ENCODE results near the gene KLHL42. TPM values are rescaled to one million over a fixed set of nuclear protein-coding genes. Genes with fewer than 3 reads are reported as not detected.

The KLHL42 gene
- total and polyA plus RNA-seq, 9 of the 15 experiments (the other 6 are each of a cell fraction or from before 2014, with no cell fraction given) = 1.5 to 11.8 (median 9.6) TPM

GRCh38 chr12:27851311-27851710, 71.3 kb downstream of the KLHL42 start:
- ChIA-PET CTCF (ENCODE audit: low intra/inter-chr PET ratio) (no interaction called here), POLR2A (interaction anchor here (1.5 kb wide), 1 partner anchor 20 kb away, joined by 5 read pairs; no protein-coding TSS in a partner anchor)
- FAIRE-seq (no peak), ATAC-seq (peak; percentile 16; the same call in 2 of the 3 replicates), DNase-seq (ENCODE audit: extremely low read depth in 1 of 4, low spot score in 3 of 4) (peak in 3 of 4 experiments; percentile 38 to 53 (median 42))
- no peaks in the 10 kb centered on the region for H3K79me2 ChIP-seq (ENCODE audit: control insufficient read depth, insufficient read depth, low read length)
- no peaks in the 10 kb centered on the region for H3K27me3 ChIP-seq (ENCODE audit: control insufficient read depth in 2 of 2, insufficient read depth in 2 of 2, low read length in 2 of 2)
- H3K27ac ChIP-seq (ENCODE audit: extremely low read depth, low read depth, low read length) = no peak overlapping the region
- peaks cover 2% of the 10 kb centered on the region; the same call in 1 of the 2 replicates for H3K9me3 ChIP-seq (replicated peaks; ENCODE audit: control insufficient read depth, insufficient read depth, low read depth, low read length)
- H3K4me1 ChIP-seq (replicated peaks in 1 of 2; ENCODE audit: control insufficient read depth in 2 of 2, insufficient read depth in 2 of 2, low read length in 2 of 2) = peaks cover 0 to 22% of the 10 kb centered on the region in 2 experiments; a peak in 2 of 5 replicates
- no peaks in the 10 kb centered on the region for H3K36me3 ChIP-seq (ENCODE audit: control insufficient read depth, insufficient read depth, low read length)
- intact Hi-C loops (cut with micrococcal nuclease) = no loop called here
- H3K9ac ChIP-seq (ENCODE audit: insufficient read depth in 1 of 2, low read depth in 2 of 2, low read length in 2 of 2) = no peak overlapping the region
- BruUV-seq (replicated peaks) = no TSS peak
- in situ Hi-C loops (cut with MboI) = no loop called here
- H3K4me3 ChIP-seq = no peak overlapping the region
- H2AFZ ChIP-seq (ENCODE audit: low read depth, low read length) = no peak overlapping the region
- H3K4me2 ChIP-seq (ENCODE audit: insufficient read depth, low read length) = no peak overlapping the region
- no peaks in the 10 kb centered on the region for H3K9me1 ChIP-seq (ENCODE audit: control insufficient read depth, insufficient read depth, low read length)
- no peaks in the 10 kb centered on the region for H4K20me1 ChIP-seq (replicated peaks; ENCODE audit: control insufficient read depth, insufficient read depth, low read length)
- TF ChIP-seq KDM1A (IDR thresholded peaks at IDR 0.05) (peak in 1 of 2 experiments; percentile 10; a peak in 1 of 4 replicates), CBFA2T2 (conservative IDR thresholded peaks at IDR 0.05) (0 out of 2 replicates have a peak, but pooled peaks have one; percentile 37), KAT7 (CRISPR knock-in tag; IDR thresholded peaks at IDR 0.05; ENCODE audit: borderline replicate concordance) (no peak), GABPB1 (CRISPR knock-in tag; IDR thresholded peaks at IDR 0.05) (no peak), GTF2A2 (tag; IDR thresholded peaks at IDR 0.05) (no peak), MTA1 (IDR thresholded peaks at IDR 0.05; ENCODE audit: borderline replicate concordance) (no peak), CBFA2T3 (IDR thresholded peaks at IDR 0.05) (peak; percentile 48), HDAC2 (IDR thresholded peaks at IDR 0.05) (no peak), CTBP1 (IDR thresholded peaks at IDR 0.05; ENCODE audit: borderline replicate concordance) (peak; percentile 8; the same call in 1 of the 2 replicates), MBD1 (CRISPR knock-in tag; IDR thresholded peaks at IDR 0.05) (no peak), HES1 (IDR thresholded peaks at IDR 0.05; ENCODE audit: low read depth) (no peak), ZNF395 (CRISPR knock-in tag; IDR thresholded peaks at IDR 0.05) (0 out of 2 replicates have a peak, but pooled peaks have one; percentile 27), MITF (IDR thresholded peaks at IDR 0.05) (no peak), HDAC6 (IDR thresholded peaks at IDR 0.05; ENCODE audit: low read depth, low read length) (no peak), ZNF23 (CRISPR knock-in tag; IDR thresholded peaks at IDR 0.05) (no peak), CBX8 (IDR thresholded peaks at IDR 0.05; ENCODE audit: borderline replicate concordance, extremely low read depth, low read depth, low read length, poor library complexity, severe bottlenecking) (no peak)

Measured in K562 (cell line).